AG20443 (cell line): Measurements from ENCODE around the gene SEPSECS.
"Not testable (repeated sequence)": the region's sequence is repeated elsewhere in the genome, so short reads cannot be mapped to it uniquely, and the experiment has no call there.

Source experiments
- DNase-seq: peaks from one replicate; pipeline ENCODE4 v3.0.0; 2012; ENCODE audit warnings: low spot score, mixed read lengths

Gene SEPSECS

DNA sequence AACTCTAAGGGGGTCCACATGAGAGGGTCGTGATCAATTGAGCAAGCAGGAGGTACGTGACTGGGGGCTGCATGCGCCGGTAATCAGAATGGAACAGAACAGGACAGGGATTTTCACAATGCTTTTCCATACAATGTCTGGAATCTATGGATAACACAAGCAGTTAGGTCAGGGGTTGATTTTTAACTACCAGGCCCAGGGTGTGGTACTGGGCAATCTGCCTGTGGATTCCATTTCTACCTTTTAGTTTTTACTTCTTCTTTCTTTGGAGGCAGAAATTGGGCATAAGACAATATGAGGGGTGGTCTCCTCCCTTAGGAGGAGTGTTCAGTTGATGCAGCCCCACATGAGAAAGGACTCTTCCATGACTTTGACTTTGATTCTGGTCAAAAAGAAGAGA lies 76.8 kb downstream of the SEPSECS start:
- DNase-seq: not testable (repeated sequence)

DNA sequence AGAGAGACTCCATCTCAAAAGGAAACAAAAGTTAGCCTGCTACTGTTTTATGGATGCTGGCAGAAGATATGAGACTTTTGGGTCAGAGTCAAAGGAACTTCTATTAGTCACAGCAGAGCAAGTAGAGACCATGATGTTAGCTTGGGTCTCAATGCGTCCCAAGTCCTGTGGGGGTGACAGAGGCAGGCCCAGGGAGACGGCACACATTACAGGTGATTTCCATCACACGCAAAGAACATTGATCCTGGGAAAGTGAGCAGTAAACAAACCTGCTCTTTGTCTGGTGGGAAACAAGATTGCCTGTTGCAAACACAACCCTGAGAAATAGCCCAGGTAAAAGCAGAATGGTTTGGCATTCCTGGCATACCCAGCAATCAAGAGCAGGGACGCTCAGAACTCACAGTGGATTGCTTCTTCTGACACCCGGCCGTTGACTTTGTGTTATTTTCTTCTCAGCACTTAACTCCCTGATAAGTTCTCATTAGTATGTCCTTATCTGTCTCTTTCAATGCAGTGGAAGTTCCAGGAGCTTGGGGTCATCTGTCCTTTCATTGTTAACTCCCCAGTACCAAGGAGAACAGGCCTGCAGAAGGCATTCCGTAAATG lies 78.3 kb downstream of the SEPSECS start:
- DNase-seq: no peak

- DNase-seq: no peak
Measured at GRCh38 chr4:25080571-25080970, 79.7 kb downstream of the SEPSECS start.

GRCh38 chr4:25078523-25078922 lies 81.7 kb downstream of the SEPSECS start:
- DNase-seq: no peak

DNA sequence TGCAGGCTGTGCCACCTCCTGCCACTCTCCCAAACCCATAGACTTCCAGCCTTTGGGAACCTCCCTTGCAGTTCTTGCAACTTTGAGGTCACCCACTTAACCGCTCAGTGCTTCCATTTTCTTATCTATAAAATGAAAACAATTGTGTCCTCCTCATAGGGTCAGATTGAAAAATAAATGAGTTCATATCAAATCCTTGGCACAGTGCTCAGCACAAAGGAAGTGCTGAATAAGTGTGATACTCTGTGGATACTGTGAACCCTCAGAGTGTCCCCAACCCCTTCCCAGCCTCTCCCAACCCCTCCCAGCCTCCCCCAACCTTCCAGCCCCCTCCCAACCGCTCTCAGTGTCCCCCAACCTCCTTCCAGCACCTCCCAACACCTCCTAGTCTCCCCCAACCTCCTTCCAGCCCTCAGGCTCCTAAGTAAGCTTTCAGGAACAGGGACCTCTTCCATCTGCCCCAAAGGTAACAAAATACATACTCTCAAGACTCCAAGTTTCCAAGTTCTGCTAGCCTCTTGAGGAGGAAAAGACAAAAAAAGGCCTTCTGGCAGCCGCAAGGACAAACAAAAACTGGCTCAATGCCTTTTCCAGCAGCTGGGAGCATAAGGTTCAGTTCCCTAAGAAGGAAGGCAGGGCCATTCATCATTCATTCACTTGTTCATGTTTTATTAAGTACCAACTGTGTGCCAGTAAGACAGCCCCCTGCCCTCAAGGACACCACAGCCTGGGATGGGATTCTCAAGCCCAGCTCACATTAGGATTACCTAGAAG lies 83.4 kb downstream of the SEPSECS start:
- DNase-seq: no peak

- DNase-seq: no peak
Measured at GRCh38 chr4:25075851-25076250, 84.4 kb downstream of the SEPSECS start.

DNA sequence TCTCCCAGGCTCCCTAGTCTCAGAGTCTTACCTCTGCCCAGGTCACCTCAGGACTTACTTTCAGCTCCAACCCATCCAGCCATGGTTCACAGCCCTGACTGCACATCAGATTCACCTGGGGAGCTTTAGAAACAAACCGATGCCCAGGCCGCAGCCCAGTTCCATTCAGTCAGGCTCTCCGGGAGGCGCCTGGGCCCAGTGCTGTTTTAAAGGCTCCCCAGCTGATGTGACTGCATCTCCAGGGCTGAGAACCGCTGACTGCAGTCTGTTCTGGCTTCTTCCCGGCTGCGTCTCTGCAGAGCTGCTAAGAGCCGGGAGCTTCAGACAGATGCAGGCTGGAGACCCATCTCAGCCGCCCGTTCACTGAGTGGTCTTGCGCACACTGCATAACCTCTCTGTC lies 85.1 kb downstream of the SEPSECS start:
- DNase-seq: no peak

- DNase-seq: no peak
Measured at GRCh38 chr4:25070545-25070944, 89.7 kb downstream of the SEPSECS start.
